Activated T-helper 2 cell treated with anti-CD3 and anti-CD28 coated beads, Interferon-gamma antibody, Interleukin-2, Interleukin-4, amounts not matched to agents 10 μg/mL and 5 μg/mL and 100 μg/mL, durations not matched to agents 14 hours and 24 hours and 36 hours (primary cell): ENCODE results near the gene ERC2. TPM values are rescaled to one million over a fixed set of nuclear protein-coding genes. Genes with fewer than 3 reads are reported as not detected.

Source experiments
- DNase-seq: peaks from one replicate; pipeline ENCODE4 v3.0.0; 2021; ENCODE audit warnings: low spot score
- H3K27ac Mint-ChIP-seq: one replicate; pipeline ENCODE4 v1.8.0; 2021; ENCODE audit warnings: mixed read lengths
- H3K27me3 Mint-ChIP-seq: one replicate; pipeline ENCODE4 v1.8.0; 2021; ENCODE audit warnings: low read depth, mixed read lengths
- H3K36me3 Mint-ChIP-seq: one replicate; pipeline ENCODE4 v1.8.0; 2021; ENCODE audit warnings: low read depth, mixed read lengths
- H3K4me1 Mint-ChIP-seq: one replicate; pipeline ENCODE4 v1.8.0; 2021; ENCODE audit warnings: low read depth, mixed read lengths
- H3K4me3 Mint-ChIP-seq: one replicate; pipeline ENCODE4 v1.8.0; 2021; ENCODE audit warnings: low read depth, mild to moderate bottlenecking, moderate library complexity, mixed read lengths
- H3K9me3 Mint-ChIP-seq: one replicate; pipeline ENCODE4 v1.8.0; 2021; ENCODE audit warnings: mixed read lengths
- intact Hi-C: fragments of 100-400 bp; cut with micrococcal nuclease; formaldehyde crosslinking; loops from one replicate; pipeline ENCODE4 v1.15.1; 2023
- total RNA-seq: library from RNA; stranded (reverse); gene quantifications from 2 replicates; pipeline ENCODE4 v1.2.3, GENCODE V29; 2022

ERC2 gene
- total RNA-seq, 1 donor from 2014 or later = 0.09 TPM

GRCh38 chr3:55801676-55802075 is 666.6 kb downstream of the ERC2 start:
- no peak for DNase-seq
- no peak overlapping the region for H3K27ac Mint-ChIP-seq
- no peaks in the 10 kb centered on the region for H3K27me3 Mint-ChIP-seq
- H3K4me1 Mint-ChIP-seq = no peaks in the 10 kb centered on the region
- intact Hi-C loops = no loop called here
- H3K4me3 Mint-ChIP-seq = no peak overlapping the region
- no peaks in the 10 kb centered on the region for H3K36me3 Mint-ChIP-seq
- H3K9me3 Mint-ChIP-seq = no peaks in the 10 kb centered on the region

- Mint-ChIP-seq H3K9me3 (no peaks in the 10 kb centered on the region), H3K27ac (no peak overlapping the region), H3K27me3 (no peaks in the 10 kb centered on the region), H3K4me1 (no peaks in the 10 kb centered on the region), H3K4me3 (no peak overlapping the region), H3K36me3 (no peaks in the 10 kb centered on the region)
- intact Hi-C loops = no loop called here
- no peak for DNase-seq
Observed at GRCh38 chr3:55801068-55801467, 667.2 kb downstream of the ERC2 start.

GRCh38 chr3:55797775-55798174 is 670.5 kb downstream of the ERC2 start:
- DNase-seq = no peak
- no peaks in the 10 kb centered on the region for H3K36me3 Mint-ChIP-seq
- no peaks in the 10 kb centered on the region for H3K9me3 Mint-ChIP-seq
- no peaks in the 10 kb centered on the region for H3K27me3 Mint-ChIP-seq
- H3K4me1 Mint-ChIP-seq = no peaks in the 10 kb centered on the region
- no peak overlapping the region for H3K27ac Mint-ChIP-seq
- intact Hi-C loops = no loop called here
- H3K4me3 Mint-ChIP-seq = no peak overlapping the region

- H3K4me3 Mint-ChIP-seq = no peak overlapping the region
- intact Hi-C loops = no loop called here
- H3K36me3 Mint-ChIP-seq = no peaks in the 10 kb centered on the region
- no peak overlapping the region for H3K27ac Mint-ChIP-seq
- H3K9me3 Mint-ChIP-seq = no peaks in the 10 kb centered on the region
- no peaks in the 10 kb centered on the region for H3K27me3 Mint-ChIP-seq
- no peak for DNase-seq
- no peaks in the 10 kb centered on the region for H3K4me1 Mint-ChIP-seq
Observed at GRCh38 chr3:55797084-55797483, 671.2 kb downstream of the ERC2 start.

GRCh38 chr3:55796533-55796932 is 671.7 kb downstream of the ERC2 start:
- no peaks in the 10 kb centered on the region for H3K9me3 Mint-ChIP-seq
- no peak for DNase-seq
- no peak overlapping the region for H3K27ac Mint-ChIP-seq
- intact Hi-C loops = no loop called here
- H3K27me3 Mint-ChIP-seq = no peaks in the 10 kb centered on the region
- no peaks in the 10 kb centered on the region for H3K36me3 Mint-ChIP-seq
- H3K4me3 Mint-ChIP-seq = no peak overlapping the region
- no peaks in the 10 kb centered on the region for H3K4me1 Mint-ChIP-seq

GRCh38 chr3:55795746-55796145 is 672.5 kb downstream of the ERC2 start:
- H3K27ac Mint-ChIP-seq = no peak overlapping the region
- intact Hi-C loops = no loop called here
- no peak for DNase-seq
- no peaks in the 10 kb centered on the region for H3K27me3 Mint-ChIP-seq
- no peaks in the 10 kb centered on the region for H3K36me3 Mint-ChIP-seq
- no peak overlapping the region for H3K4me3 Mint-ChIP-seq
- no peaks in the 10 kb centered on the region for H3K4me1 Mint-ChIP-seq
- H3K9me3 Mint-ChIP-seq = no peaks in the 10 kb centered on the region

GRCh38 chr3:55795296-55795695 is 673.0 kb downstream of the ERC2 start:
- Mint-ChIP-seq H3K4me1 (no peaks in the 10 kb centered on the region), H3K9me3 (no peaks in the 10 kb centered on the region), H3K27me3 (no peaks in the 10 kb centered on the region), H3K36me3 (no peaks in the 10 kb centered on the region), H3K27ac (no peak overlapping the region), H3K4me3 (no peak overlapping the region)
- intact Hi-C loops = no loop called here
- DNase-seq = no peak

GRCh38 chr3:55792742-55793141 is 675.5 kb downstream of the ERC2 start:
- Mint-ChIP-seq H3K27me3 (no peaks in the 10 kb centered on the region), H3K4me3 (no peak overlapping the region), H3K9me3 (no peaks in the 10 kb centered on the region), H3K36me3 (no peaks in the 10 kb centered on the region), H3K4me1 (no peaks in the 10 kb centered on the region), H3K27ac (no peak overlapping the region)
- no peak for DNase-seq
- intact Hi-C loops = no loop called here

- Mint-ChIP-seq H3K27ac (no peak overlapping the region), H3K9me3 (no peaks in the 10 kb centered on the region), H3K36me3 (no peaks in the 10 kb centered on the region), H3K4me3 (no peak overlapping the region), H3K27me3 (no peaks in the 10 kb centered on the region), H3K4me1 (no peaks in the 10 kb centered on the region)
- no peak for DNase-seq
- intact Hi-C loops = no loop called here
Observed at GRCh38 chr3:55792009-55792408, 676.3 kb downstream of the ERC2 start.

GRCh38 chr3:55790596-55791350 is 677.5 kb downstream of the ERC2 start:
- intact Hi-C loops = no loop called here
- Mint-ChIP-seq H3K4me3 (no peak overlapping the region), H3K9me3 (no peaks in the 10 kb centered on the region), H3K27me3 (no peaks in the 10 kb centered on the region), H3K27ac (no peak overlapping the region), H3K36me3 (no peaks in the 10 kb centered on the region), H3K4me1 (no peaks in the 10 kb centered on the region)
- DNase-seq = no peak

- intact Hi-C loops = no loop called here
- no peak overlapping the region for H3K4me3 Mint-ChIP-seq
Observed at GRCh38 chr3:55789516-55789915, 678.8 kb downstream of the ERC2 start.

GRCh38 chr3:55782807-55783206 is 685.5 kb downstream of the ERC2 start:
- no peaks in the 10 kb centered on the region for H3K36me3 Mint-ChIP-seq

More at GRCh38 chr3:55789516-55789915, 678.8 kb downstream of the ERC2 start:
- Mint-ChIP-seq H3K27me3 (no peaks in the 10 kb centered on the region), H3K4me1 (no peaks in the 10 kb centered on the region), H3K27ac (no peak overlapping the region), H3K36me3 (no peaks in the 10 kb centered on the region), H3K9me3 (no peaks in the 10 kb centered on the region)
- no peak for DNase-seq

GRCh38 chr3:55782351-55782750 is 685.9 kb downstream of the ERC2 start:
- H3K36me3 Mint-ChIP-seq = no peaks in the 10 kb centered on the region

More at GRCh38 chr3:55782807-55783206, 685.5 kb downstream of the ERC2 start:
- Mint-ChIP-seq H3K27me3 (no peaks in the 10 kb centered on the region), H3K4me1 (no peaks in the 10 kb centered on the region), H3K9me3 (no peaks in the 10 kb centered on the region), H3K27ac (no peak overlapping the region), H3K4me3 (no peak overlapping the region)
- intact Hi-C loops = no loop called here
- DNase-seq = no peak

GRCh38 chr3:55780913-55781312 is 687.4 kb downstream of the ERC2 start:
- no peaks in the 10 kb centered on the region for H3K9me3 Mint-ChIP-seq
- intact Hi-C loops = no loop called here
- no peak overlapping the region for H3K27ac Mint-ChIP-seq
- H3K27me3 Mint-ChIP-seq = no peaks in the 10 kb centered on the region
- no peak overlapping the region for H3K4me3 Mint-ChIP-seq
- no peaks in the 10 kb centered on the region for H3K36me3 Mint-ChIP-seq
- no peaks in the 10 kb centered on the region for H3K4me1 Mint-ChIP-seq
- DNase-seq = no peak

More at GRCh38 chr3:55782351-55782750, 685.9 kb downstream of the ERC2 start:
- H3K4me1 Mint-ChIP-seq = no peaks in the 10 kb centered on the region
- no peaks in the 10 kb centered on the region for H3K9me3 Mint-ChIP-seq
- H3K27me3 Mint-ChIP-seq = no peaks in the 10 kb centered on the region
- H3K4me3 Mint-ChIP-seq = no peak overlapping the region
- intact Hi-C loops = no loop called here
- DNase-seq = no peak
- H3K27ac Mint-ChIP-seq = no peak overlapping the region
